ENCODE measurements around the gene LRRC4C.

- TF ChIP-seq CTCF (IDR thresholded peaks at IDR 0.05) (no peak), POLR2A (IDR thresholded peaks at IDR 0.05) (no peak)
These were observed 1326.5 kb downstream of the LRRC4C start for GRCh38 chr11:40132912-40133311.
